Tibial nerve (tissue), 4 donors: ENCODE measurements around the gene EFNA3. TPM values are rescaled to one million over a fixed set of nuclear protein-coding genes. Genes with fewer than 3 reads are reported as not detected.

Experiments
- DNase-seq, 2 donors: peaks; one replicate each; pipeline ENCODE4 v3.0.0-alpha.2; 2019; ENCODE audit warnings: low spot score in 2 of 2
- H3K27ac ChIP-seq, 4 donors: fragments of 200-600 bp; sonication (generic) in 3 of 4; one replicate each; pipeline ENCODE4 v1.5.1; 2017 to 2019; ENCODE audit warnings: mild to moderate bottlenecking in 1 of 4
- H3K27me3 ChIP-seq, 2 donors: fragments of 200-600 bp; sonication (generic) in 1 of 2; one replicate each; pipeline versions ENCODE4 v1.5.1 to v1.6.0; 2017 to 2019
- H3K36me3 ChIP-seq, 3 donors: fragments of 200-600 bp; sonication (generic); one replicate each; pipeline ENCODE4 v1.5.1; 2018 to 2019
- H3K4me1 ChIP-seq, 4 donors: fragments of 200-600 bp; sonication (generic) in 3 of 4; one replicate each; pipeline ENCODE4 v1.5.1; 2017 to 2019
- H3K4me3 ChIP-seq, 4 donors: fragments of 200-600 bp; sonication (generic) in 3 of 4; one replicate each; pipeline ENCODE4 v1.5.1; 2017 to 2019; ENCODE audit warnings: mild to moderate bottlenecking in 1 of 4, moderate library complexity in 1 of 4
- H3K9me3 ChIP-seq, 4 donors: fragments of 200-600 bp; sonication (generic) in 3 of 4; one replicate each; pipeline ENCODE4 v1.5.1; 2017 to 2019
- EP300 ChIP-seq, 2 donors: sonication (generic); formaldehyde crosslinking; IDR thresholded peaks; one replicate each; pipeline ENCODE4 v1.6.1; 2017; ENCODE audit warnings: antibody characterized with exemption in 2 of 2, mild to moderate bottlenecking in 1 of 2
- POLR2A ChIP-seq, 2 donors: fragments of 450-650 bp; IDR thresholded peaks; one replicate each; pipeline ENCODE4 v1.6.1; 2017; ENCODE audit warnings: antibody characterized with exemption in 2 of 2, mild to moderate bottlenecking in 2 of 2, moderate library complexity in 2 of 2
- WGBS, 2 donors: methylation state at CpG; one replicate each; pipeline ENCODE4 v1.1.5; 2018; 5-methylcytosine and 5-hydroxymethylcytosine counted together
- total RNA-seq, 4 donors: library from RNA; depleted of rRNA; stranded (reverse); fragments of >200 nt; gene quantifications; one replicate each; pipeline ENCODE4 v1.1.0, GENCODE V29; 2016
- TF ChIP-seq, protein P1 (sequence below), 5 experiments: fragments of 200-600 bp in 3 of 5; fragments of 450-650 bp in 2 of 5; sonication (generic) in 3 of 5; IDR thresholded peaks; one replicate each; pipeline ENCODE4 v1.5.1; 2016 to 2019; ENCODE audit warnings: antibody characterized with exemption in 5 of 5, mild to moderate bottlenecking in 3 of 5, moderate library complexity in 2 of 5

The EFNA3 gene
- total RNA-seq, 4 donors from 2014 or later, result 0.63 to 1.2 (median 1.2) TPM; not detected in 1

GRCh38 chr1:155081472-155082300 lies 3.0 kb downstream of the EFNA3 start:
- H3K36me3 ChIP-seq, result no peaks in the 10 kb centered on the region
- no peak overlapping the region for H3K27ac ChIP-seq
- H3K4me1 ChIP-seq, result peaks cover 4 to 74% (median 55%) of the 10 kb centered on the region in 4 donors
- peaks cover 0 to 57% of the 10 kb centered on the region in 2 donors for H3K27me3 ChIP-seq
- 5% methylated on average over 32 to 66 of the region's 68 CpGs for WGBS, 2 donors
- no peaks in the 10 kb centered on the region for H3K9me3 ChIP-seq
- peak overlapping the region in 1 of 4 donors; percentile 36 for H3K4me3 ChIP-seq
- no peak for DNase-seq
- TF ChIP-seq POLR2A (IDR thresholded peaks at IDR 0.05), result no peak
- TF ChIP-seq, protein P1, sequence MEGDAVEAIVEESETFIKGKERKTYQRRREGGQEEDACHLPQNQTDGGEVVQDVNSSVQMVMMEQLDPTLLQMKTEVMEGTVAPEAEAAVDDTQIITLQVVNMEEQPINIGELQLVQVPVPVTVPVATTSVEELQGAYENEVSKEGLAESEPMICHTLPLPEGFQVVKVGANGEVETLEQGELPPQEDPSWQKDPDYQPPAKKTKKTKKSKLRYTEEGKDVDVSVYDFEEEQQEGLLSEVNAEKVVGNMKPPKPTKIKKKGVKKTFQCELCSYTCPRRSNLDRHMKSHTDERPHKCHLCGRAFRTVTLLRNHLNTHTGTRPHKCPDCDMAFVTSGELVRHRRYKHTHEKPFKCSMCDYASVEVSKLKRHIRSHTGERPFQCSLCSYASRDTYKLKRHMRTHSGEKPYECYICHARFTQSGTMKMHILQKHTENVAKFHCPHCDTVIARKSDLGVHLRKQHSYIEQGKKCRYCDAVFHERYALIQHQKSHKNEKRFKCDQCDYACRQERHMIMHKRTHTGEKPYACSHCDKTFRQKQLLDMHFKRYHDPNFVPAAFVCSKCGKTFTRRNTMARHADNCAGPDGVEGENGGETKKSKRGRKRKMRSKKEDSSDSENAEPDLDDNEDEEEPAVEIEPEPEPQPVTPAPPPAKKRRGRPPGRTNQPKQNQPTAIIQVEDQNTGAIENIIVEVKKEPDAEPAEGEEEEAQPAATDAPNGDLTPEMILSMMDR (IDR thresholded peaks at IDR 0.05), result no peak
- no peak for TF ChIP-seq EP300 (IDR thresholded peaks at IDR 0.05)

- Histone ChIP-seq H3K27ac (no peak overlapping the region), H3K4me1 (peaks cover 4 to 79% (median 55%) of the 10 kb centered on the region in 4 donors), H3K36me3 (no peaks in the 10 kb centered on the region), H3K27me3 (peaks cover 0 to 57% of the 10 kb centered on the region in 2 donors), H3K4me3 (peak overlapping the region in 1 of 4 donors; percentile 36), H3K9me3 (no peaks in the 10 kb centered on the region)
- 2 to 3% methylated on average over 32 to 36 of the region's 36 CpGs for WGBS, 2 donors
- TF ChIP-seq EP300 (IDR thresholded peaks at IDR 0.05), result no peak
- DNase-seq, result no peak
Measured at GRCh38 chr1:155082301-155083051, 3.8 kb downstream of the EFNA3 start.

- Histone ChIP-seq H3K4me1 (peaks cover 4 to 79% (median 55%) of the 10 kb centered on the region in 4 donors), H3K27me3 (peaks cover 0 to 57% of the 10 kb centered on the region in 2 donors), H3K9me3 (no peaks in the 10 kb centered on the region), H3K4me3 (no peak overlapping the region), H3K36me3 (no peaks in the 10 kb centered on the region), H3K27ac (no peak overlapping the region)
- DNase-seq, result no peak
- TF ChIP-seq EP300 (IDR thresholded peaks at IDR 0.05), result no peak
- no peak for TF ChIP-seq POLR2A (IDR thresholded peaks at IDR 0.05)
- TF ChIP-seq, protein P1 (IDR thresholded peaks at IDR 0.05), result no peak
- WGBS, 2 donors, result 38 to 50% methylated on average over 2 to 3 of the region's 6 CpGs
Measured at GRCh38 chr1:155083052-155083541, 4.5 kb downstream of the EFNA3 start.

GRCh38 chr1:155083865-155084721 lies 5.5 kb downstream of the EFNA3 start:
- no peak for DNase-seq
- WGBS, 2 donors, result 27 to 30% methylated on average over 18 to 20 of the region's 21 CpGs
- peaks cover 0 to 54% of the 10 kb centered on the region in 2 donors for H3K27me3 ChIP-seq

More at GRCh38 chr1:155083865-155084721, 5.5 kb downstream of the EFNA3 start:
- peak overlapping the region in 3 of 4 donors; percentile 87 to 93 (median 92) for H3K27ac ChIP-seq
- H3K4me1 ChIP-seq, result peaks cover 4 to 71% (median 48%) of the 10 kb centered on the region in 4 donors
- peak overlapping the region; percentile 48 to 96 (median 65) for H3K4me3 ChIP-seq
- H3K36me3 ChIP-seq, result no peaks in the 10 kb centered on the region
- TF ChIP-seq EP300 (IDR thresholded peaks at IDR 0.05), result no peak
- TF ChIP-seq POLR2A (IDR thresholded peaks at IDR 0.05), result no peak
- TF ChIP-seq, protein P1 (IDR thresholded peaks at IDR 0.05), result no peak
- no peaks in the 10 kb centered on the region for H3K9me3 ChIP-seq
